Measurements from ENCODE around the gene BEND5. TPM values are rescaled to one million over a fixed set of nuclear protein-coding genes. Genes with fewer than 3 reads are reported as not detected.
A peak's percentile ranks its signal among the peaks of the same experiment; 100 is the strongest.

Gene BEND5
- total RNA-seq, 1 experiment from 2014 or later = not detected

GRCh38 chr1:48681476-48682305 is 95.0 kb downstream of the BEND5 start:
- intact Hi-C loops (cut with micrococcal nuclease; ENCODE audit: unreplicated experiment) = no loop called here
- ChIA-PET CTCF (no interaction called here), POLR2A (no interaction called here)
- ATAC-seq (no peak), DNase-seq (ENCODE audit: low read depth, low spot score) (no peak)
- no peak overlapping the region for H3K4me3 ChIP-seq (ENCODE audit: low read depth in 2 of 2, low read length in 2 of 2)
- in situ Hi-C loops (cut with HindIII; ENCODE audit: low pct_unique_long_range_greater_than_20kb, low sequenced_read_pairs) = no loop called here
- BruUV-seq (replicated peaks) = no TSS peak
- H3K9me3 ChIP-seq (ENCODE audit: control insufficient read depth, insufficient read depth, low read depth, low read length) = no peaks in the 10 kb centered on the region
- TF ChIP-seq CTCF (IDR thresholded peaks at IDR 0.05) = no peak
- no peak for TF ChIP-seq TCF7L2 (IDR thresholded peaks at IDR 0.05; ENCODE audit: low read depth, low read length)
- no peak for TF ChIP-seq REST (IDR thresholded peaks at IDR 0.05; ENCODE audit: insufficient read depth in 1 of 2, low read depth in 2 of 2, low read length in 1 of 2)
- TF ChIP-seq SIN3A (IDR thresholded peaks at IDR 0.05; ENCODE audit: borderline replicate concordance, insufficient read depth, low read depth, low read length) = no peak
- TF ChIP-seq POLR2AphosphoS5 (IDR thresholded peaks at IDR 0.05; ENCODE audit: low read depth, low read length) = no peak
- no peaks in the 10 kb centered on the region for H3K4me1 ChIP-seq (ENCODE audit: control insufficient read depth, insufficient read depth, low read length)
- peaks cover 2% of the 10 kb centered on the region; the same call in 1 of the 2 replicates for H3K27me3 ChIP-seq (ENCODE audit: control insufficient read depth, insufficient read depth, low read length)
- no peak overlapping the region for H3K27ac ChIP-seq (ENCODE audit: low read length)
- no peaks in the 10 kb centered on the region for H3K36me3 ChIP-seq (ENCODE audit: control insufficient read depth, insufficient read depth, low read length)

GRCh38 chr1:48680411-48681035 is 96.2 kb downstream of the BEND5 start:
- intact Hi-C loops (cut with micrococcal nuclease; ENCODE audit: unreplicated experiment) = no loop called here
- POLR2A ChIA-PET = no interaction called here
- H3K27me3 ChIP-seq (ENCODE audit: control insufficient read depth, insufficient read depth, low read length) = peaks cover 2% of the 10 kb centered on the region; the same call in 1 of the 2 replicates
- ATAC-seq (no peak), DNase-seq (ENCODE audit: low read depth, low spot score) (no peak)
- H3K4me1 ChIP-seq (ENCODE audit: control insufficient read depth, insufficient read depth, low read length) = no peaks in the 10 kb centered on the region
- no TSS peak for BruUV-seq (replicated peaks)
- H3K4me3 ChIP-seq (ENCODE audit: low read depth in 2 of 2, low read length in 2 of 2) = no peak overlapping the region
- no peaks in the 10 kb centered on the region for H3K9me3 ChIP-seq (ENCODE audit: control insufficient read depth, insufficient read depth, low read depth, low read length)
- TF ChIP-seq TCF7L2 (IDR thresholded peaks at IDR 0.05; ENCODE audit: low read depth, low read length) (no peak), POLR2AphosphoS5 (IDR thresholded peaks at IDR 0.05; ENCODE audit: low read depth, low read length) (no peak), CTCF (IDR thresholded peaks at IDR 0.05) (peak; percentile 28; the same call in 1 of the 2 replicates), SIN3A (IDR thresholded peaks at IDR 0.05; ENCODE audit: borderline replicate concordance, insufficient read depth, low read depth, low read length) (no peak), REST (IDR thresholded peaks at IDR 0.05; ENCODE audit: insufficient read depth in 1 of 2, low read depth in 2 of 2, low read length in 1 of 2) (no peak)
- in situ Hi-C loops (cut with HindIII; ENCODE audit: low pct_unique_long_range_greater_than_20kb, low sequenced_read_pairs) = no loop called here
- CTCF ChIA-PET = no interaction called here
- no peak overlapping the region for H3K27ac ChIP-seq (ENCODE audit: low read length)
- H3K36me3 ChIP-seq (ENCODE audit: control insufficient read depth, insufficient read depth, low read length) = no peaks in the 10 kb centered on the region
